Endothelial cell of umbilical vein (primary cell): Measurements from ENCODE around the gene LDLRAD4. TPM values are rescaled to one million over a fixed set of nuclear protein-coding genes. Genes with fewer than 3 reads are reported as not detected.

Experiments used
- BruUV-seq: library from RNA; stranded (reverse); fragments of 400-500 nt; replicated peaks from 2 replicates; lab custom pipeline; 2021; lab: Mats Ljungman, UMichigan
- CTCF ChIA-PET: fragments of 300-600, 350-600 bp; sonication (Branson Sonifier 250); formaldehyde crosslinking; loops from one replicate; lab custom pipeline; 2021; ENCODE audit warnings: antibody characterized with exemption, inconsistent platforms; lab: Charles Lee
- POLR2A ChIA-PET: fragments of 300-600, 350-600 bp; sonication (Branson Sonifier 250); formaldehyde crosslinking; loops from one replicate; lab custom pipeline; 2021; ENCODE audit warnings: antibody characterized with exemption, inconsistent platforms; lab: Charles Lee
- DNase-seq: peaks from one replicate; pipeline ENCODE4 v3.0.0-alpha.2; 2011; ENCODE audit warnings: low read depth, low spot score
- FAIRE-seq: peaks from 2 replicates; lab custom pipeline; 2011; peaks lifted over from hg19 to GRCh38; lab: Jason Lieb, UNC
- H2AFZ ChIP-seq: 2 replicates; pipeline ENCODE4 v1.6.0; 2012; ENCODE audit warnings: low read depth, low read length, control low read depth, inconsistent platforms
- H3K27ac ChIP-seq: 2 replicates; pipeline ENCODE4 v1.5.1; 2011; ENCODE audit warnings: low read depth, mild to moderate bottlenecking, control low read depth, low read length, moderate library complexity; ENCODE audit not compliant: insufficient read depth
- H3K27me3 ChIP-seq, 2 experiments: 2 replicates each; pipeline versions ENCODE4 v1.6.0 to v1.6.1; 2011; ENCODE audit warnings: low read length in 2 of 2, mixed read lengths in 1 of 2; ENCODE audit not compliant: control insufficient read depth in 2 of 2, insufficient read depth in 2 of 2
- H3K36me3 ChIP-seq, 2 experiments: 2 replicates in 1 of 2; 3 replicates in 1 of 2; pipeline ENCODE4 v1.5.1; 2011; ENCODE audit warnings: low read length in 2 of 2, mild to moderate bottlenecking in 1 of 2, moderate library complexity in 1 of 2; ENCODE audit not compliant: control insufficient read depth in 2 of 2, insufficient read depth in 2 of 2; ENCODE audit errors: extremely low read depth in 1 of 2
- H3K4me1 ChIP-seq: 3 replicates; pipeline ENCODE4 v1.5.1; 2011; ENCODE audit warnings: mild to moderate bottlenecking, low read length; ENCODE audit not compliant: control insufficient read depth, insufficient read depth; ENCODE audit errors: extremely low read depth
- H3K4me2 ChIP-seq: 2 replicates; pipeline ENCODE4 v1.6.1; 2011; ENCODE audit warnings: low read length, control low read depth, mixed read lengths; ENCODE audit not compliant: insufficient read depth
- H3K4me3 ChIP-seq, 3 experiments: fragments of 200-600 bp in 1 of 3; sonication (generic), shearing (Covaris generic) in 1 of 3; replicated peaks in 1 of 3; 2 replicates each; pipeline ENCODE4 v1.5.1; 2011 to 2016; ENCODE audit warnings: control low read depth in 3 of 3, low read length in 3 of 3, mild to moderate bottlenecking in 2 of 3, inconsistent platforms in 1 of 3, low read depth in 1 of 3, moderate library complexity in 1 of 3; ENCODE audit not compliant: insufficient read depth in 1 of 3
- H3K79me2 ChIP-seq: 2 replicates; pipeline ENCODE4 v1.6.0; 2012; ENCODE audit warnings: low read length, inconsistent platforms; ENCODE audit not compliant: control insufficient read depth, insufficient read depth
- H3K9ac ChIP-seq: replicated peaks from 2 replicates; pipeline ENCODE3; 2011; ENCODE audit warnings: low read length, control low read depth; ENCODE audit not compliant: insufficient read depth; ENCODE audit errors: extremely low read depth
- H3K9me1 ChIP-seq: replicated peaks from 3 replicates; pipeline ENCODE4 v1.6.0; 2011; ENCODE audit warnings: mild to moderate bottlenecking, low read length; ENCODE audit not compliant: control insufficient read depth, insufficient read depth; ENCODE audit errors: extremely low read depth
- H3K9me3 ChIP-seq: replicated peaks from 2 replicates; pipeline ENCODE4 v1.5.1; 2012; ENCODE audit warnings: low read length, inconsistent platforms; ENCODE audit not compliant: control insufficient read depth, insufficient read depth
- H4K20me1 ChIP-seq: replicated peaks from 2 replicates; pipeline ENCODE3; 2011; ENCODE audit warnings: mild to moderate bottlenecking, low read length; ENCODE audit not compliant: control insufficient read depth, insufficient read depth; ENCODE audit errors: extremely low read depth
- CTCF ChIP-seq, 2 donors: IDR thresholded peaks; 1 replicate in 1 of 2; 2 replicates in 1 of 2; pipeline ENCODE4 v1.5.1; 2011; ENCODE audit warnings: low read length in 2 of 2, mild to moderate bottlenecking in 2 of 2, moderate library complexity in 2 of 2, control low read depth in 1 of 2, inconsistent platforms in 1 of 2, low read depth in 1 of 2; ENCODE audit not compliant: insufficient read depth in 1 of 2; ENCODE audit errors: extremely low read depth in 1 of 2
- EZH2 ChIP-seq: IDR thresholded peaks from 2 replicates; pipeline ENCODE4 v1.6.1; 2012; ENCODE audit warnings: borderline replicate concordance, low read depth, mild to moderate bottlenecking, moderate library complexity, low read length, inconsistent platforms; ENCODE audit not compliant: severe bottlenecking
- GATA2 ChIP-seq: IDR thresholded peaks from 2 replicates; pipeline ENCODE4 v1.7.0; 2011; ENCODE audit warnings: low read depth, mild to moderate bottlenecking, moderate library complexity, mixed read lengths, low read length; ENCODE audit not compliant: insufficient read length, insufficient read depth
- MAX ChIP-seq: IDR thresholded peaks from 2 replicates; pipeline ENCODE4 v1.6.1; 2011; ENCODE audit not compliant: insufficient read depth, insufficient read length
- POLR2A ChIP-seq: IDR thresholded peaks from 2 replicates; pipeline ENCODE4 v1.6.1; 2012; ENCODE audit warnings: low read depth, mild to moderate bottlenecking, control low read depth, low read length
- dilution Hi-C: fragments of 300-500 bp; cut with MboI; formaldehyde crosslinking; loops from one replicate; pipeline ENCODE4 v1.15.0; 2019; ENCODE audit warnings: low sequenced_read_pairs; ENCODE audit not compliant: extremely low pct_ligation_motif_present
- intact Hi-C: fragments of 100-400 bp; cut with micrococcal nuclease; formaldehyde crosslinking; loops from one replicate; pipeline ENCODE4 v1.10.0; 2022
- polyA plus RNA-seq, 4 experiments: library from polyadenylated mRNA; depleted of rRNA in 3 of 4; stranded (reverse) in 3 of 4; unstranded in 1 of 4; fragments of >200 nt; gene quantifications; 2 replicates each; pipeline versions ENCODE4 v1.2.1 to v1.2.3, GENCODE V29; 2011 to 2012; ENCODE audit warnings: missing spikeins in 1 of 4
- total RNA-seq: library from RNA; stranded (reverse); gene quantifications from 2 replicates; pipeline ENCODE4 v1.2.3, GENCODE V29; 2021

Gene LDLRAD4
- total and polyA plus RNA-seq, 2 donors (not counting 3 experiments of a cell fraction or from before 2014, with no cell fraction given) = 5.2 to 6.5 TPM

- peak overlapping the region; percentile 61 for H3K9ac ChIP-seq
- POLR2A ChIA-PET = no interaction called here
- peaks cover 0 to 2% of the 10 kb centered on the region in 2 experiments for H3K27me3 ChIP-seq
- dilution Hi-C loops = no loop called here
- no peaks in the 10 kb centered on the region for H3K36me3 ChIP-seq
- peaks cover 29% of the 10 kb centered on the region for H3K4me1 ChIP-seq
- no peaks in the 10 kb centered on the region for H3K79me2 ChIP-seq
- no peaks in the 10 kb centered on the region for H4K20me1 ChIP-seq
- no peaks in the 10 kb centered on the region for H3K9me1 ChIP-seq
- BruUV-seq = TSS peak; percentile 66
- H3K27ac ChIP-seq = peak overlapping the region; percentile 57
- FAIRE-seq = no peak
- H2AFZ ChIP-seq = peak overlapping the region; percentile 61
- intact Hi-C loops = loop anchor here (2.0 kb wide), 2 partner anchors 66 to 296 kb away; no protein-coding TSS in a partner anchor
- TF ChIP-seq MAX (no peak), POLR2A (no peak), CTCF (IDR thresholded peaks at IDR 0.05; ENCODE audit: extremely low read depth in 1 of 2, insufficient read depth in 1 of 2, low read depth in 1 of 2, low read length in 2 of 2) (no peak), EZH2 (no peak), GATA2 (no peak)
- H3K4me3 ChIP-seq = no peak overlapping the region
- CTCF ChIA-PET = interaction anchor here (0.7 to 3.0 kb wide), 4 partner anchors 29 to 125 kb away, joined by 3 to 18 read pairs (median 4); no protein-coding TSS in a partner anchor
- DNase-seq = peak; percentile 83
- H3K4me2 ChIP-seq = peak overlapping the region; percentile 6
- no peaks in the 10 kb centered on the region for H3K9me3 ChIP-seq
Observed at GRCh38 chr18:13500227-13500865, 281.8 kb downstream of the LDLRAD4 start.
